GM19468 (cell line): ENCODE measurements around the gene FTH1.

Experiments
- ATAC-seq: cut with Tn5 transposase; IDR thresholded peaks from one replicate; pipeline ENCODE4 v1.9.1; 2021; ENCODE audit warnings: mild to moderate bottlenecking, moderate library complexity, moderate number of reproducible peaks; ENCODE audit not compliant: unreplicated experiment; ENCODE audit errors: extremely low read depth

FTH1 gene

DNA sequence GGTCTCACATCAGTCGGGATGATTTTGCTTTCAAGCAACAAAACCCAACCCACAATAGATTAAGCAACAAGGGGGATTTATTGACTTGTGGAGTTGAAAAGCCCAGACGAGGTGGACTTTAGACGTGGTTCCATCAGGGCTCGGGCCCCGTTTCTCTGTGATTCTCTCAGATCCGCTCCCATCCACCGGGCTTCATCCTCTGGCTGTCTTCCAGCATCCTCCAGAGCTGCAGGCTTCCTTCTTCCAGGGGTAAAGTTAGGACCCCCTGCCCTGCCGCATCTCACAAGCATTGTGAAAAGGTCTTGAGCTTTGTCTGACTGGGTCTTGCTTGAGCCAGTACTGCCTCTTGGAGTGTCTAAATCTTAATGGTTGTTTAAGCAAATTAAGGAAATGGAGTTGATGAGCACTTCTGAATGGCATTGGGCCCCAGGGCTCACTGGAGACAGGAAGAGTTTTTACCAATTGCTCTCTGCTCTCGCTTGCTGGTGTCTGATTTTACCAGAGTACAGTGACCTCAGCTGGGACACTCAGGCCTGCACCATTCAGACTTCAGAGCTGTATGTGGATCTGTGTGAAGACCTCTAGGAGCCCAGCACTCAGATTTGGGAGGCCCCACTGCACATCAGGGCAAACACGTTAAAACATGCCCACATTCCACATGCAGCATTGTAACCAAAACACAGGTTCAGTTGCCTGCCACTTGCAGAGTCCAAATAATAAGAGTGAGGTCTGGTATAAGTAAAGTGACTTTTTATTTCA, 13.5 kb upstream of the FTH1 start:
- no peak for ATAC-seq

DNA sequence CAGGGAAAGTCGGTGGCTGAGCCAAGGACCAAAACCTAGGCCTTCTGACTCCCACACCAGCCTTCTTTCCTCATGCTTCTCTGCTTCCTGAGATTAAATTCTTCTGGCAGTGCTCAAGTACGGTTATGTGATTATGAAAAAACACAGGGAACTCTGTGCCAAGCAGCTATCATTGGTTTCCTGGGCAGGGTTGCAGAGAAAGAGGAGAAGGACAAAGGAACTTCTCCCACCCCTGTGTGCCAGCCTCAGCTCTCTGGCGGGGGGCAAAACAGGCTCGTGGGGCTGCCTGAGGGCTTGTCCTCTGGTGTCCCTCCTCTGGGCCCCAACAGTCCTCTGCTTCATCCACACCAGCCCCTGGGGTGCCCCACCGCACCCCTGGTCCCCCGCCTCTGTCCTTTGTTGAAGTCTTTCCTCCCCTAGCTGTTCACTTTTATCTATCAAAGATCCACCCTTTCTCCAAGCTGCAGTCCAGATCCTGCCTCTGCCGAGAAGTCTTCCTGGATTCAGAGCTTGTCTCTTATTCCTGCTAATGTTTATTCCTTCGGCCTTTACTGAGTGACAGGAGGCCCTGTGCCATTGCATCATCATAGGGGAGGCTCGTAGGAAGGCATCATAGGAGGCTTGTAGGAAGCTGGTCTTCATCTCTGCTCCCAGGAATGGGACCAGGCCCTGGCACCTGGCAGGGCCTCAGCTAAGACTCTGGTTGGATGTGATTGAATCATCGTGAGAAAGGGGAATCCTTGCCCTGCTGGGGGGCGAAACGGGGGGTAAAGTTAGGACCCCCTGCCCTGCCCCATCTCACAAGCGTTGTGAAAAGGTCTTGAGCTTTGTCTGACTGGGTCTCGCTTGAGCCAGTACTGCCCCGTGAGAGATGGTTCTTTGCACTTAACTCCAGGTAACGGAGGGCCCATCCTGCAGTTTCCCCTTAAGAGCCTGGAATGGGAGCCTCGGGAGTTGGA, 11.5 kb upstream of the FTH1 start:
- no peak for ATAC-seq

- ATAC-seq: no peak
Observed at GRCh38 chr11:61976813-61977475, 9.5 kb upstream of the FTH1 start.

GRCh38 chr11:61976420-61976800, 9.0 kb upstream of the FTH1 start:
- ATAC-seq: no peak

DNA sequence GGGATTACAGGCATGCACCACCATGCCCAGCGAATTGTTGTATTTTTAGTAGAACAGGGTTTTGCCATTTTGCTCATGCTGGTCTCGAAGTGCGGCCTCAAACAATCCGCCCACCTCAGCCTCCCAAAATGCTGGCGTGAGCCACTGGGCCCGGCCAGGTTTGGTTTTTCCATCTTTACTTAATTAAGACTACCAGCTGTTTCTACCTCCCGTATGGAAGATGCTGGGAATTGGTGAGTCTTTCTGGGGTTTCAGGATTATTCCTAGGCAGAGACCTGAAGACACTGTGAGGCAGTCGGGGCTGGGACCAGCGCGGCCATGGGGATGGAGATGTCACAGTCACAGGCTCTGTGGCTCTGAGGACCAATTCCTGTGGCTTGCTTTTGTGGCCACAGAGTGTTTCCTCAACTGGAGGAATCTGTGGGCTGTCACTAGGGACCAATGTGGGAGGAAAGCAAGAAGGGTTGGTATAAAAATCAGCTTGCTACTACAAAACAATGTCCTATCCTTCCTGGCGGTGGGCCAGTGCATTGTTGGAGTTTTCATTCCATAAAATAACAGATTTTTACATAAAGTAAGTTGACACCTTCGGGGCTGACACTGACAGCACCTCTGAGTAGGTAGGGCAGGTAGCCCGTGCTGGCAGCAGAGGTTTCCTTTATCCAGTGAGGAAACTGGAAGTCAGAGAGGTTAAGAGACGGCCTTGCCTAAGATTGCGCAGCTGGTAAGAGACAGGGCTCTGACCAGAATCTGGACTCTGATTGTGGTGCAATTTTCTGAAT, 8.4 kb upstream of the FTH1 start:
- no peak for ATAC-seq

- no peak for ATAC-seq
Observed at GRCh38 chr11:61974766-61975631, 7.6 kb upstream of the FTH1 start.

DNA sequence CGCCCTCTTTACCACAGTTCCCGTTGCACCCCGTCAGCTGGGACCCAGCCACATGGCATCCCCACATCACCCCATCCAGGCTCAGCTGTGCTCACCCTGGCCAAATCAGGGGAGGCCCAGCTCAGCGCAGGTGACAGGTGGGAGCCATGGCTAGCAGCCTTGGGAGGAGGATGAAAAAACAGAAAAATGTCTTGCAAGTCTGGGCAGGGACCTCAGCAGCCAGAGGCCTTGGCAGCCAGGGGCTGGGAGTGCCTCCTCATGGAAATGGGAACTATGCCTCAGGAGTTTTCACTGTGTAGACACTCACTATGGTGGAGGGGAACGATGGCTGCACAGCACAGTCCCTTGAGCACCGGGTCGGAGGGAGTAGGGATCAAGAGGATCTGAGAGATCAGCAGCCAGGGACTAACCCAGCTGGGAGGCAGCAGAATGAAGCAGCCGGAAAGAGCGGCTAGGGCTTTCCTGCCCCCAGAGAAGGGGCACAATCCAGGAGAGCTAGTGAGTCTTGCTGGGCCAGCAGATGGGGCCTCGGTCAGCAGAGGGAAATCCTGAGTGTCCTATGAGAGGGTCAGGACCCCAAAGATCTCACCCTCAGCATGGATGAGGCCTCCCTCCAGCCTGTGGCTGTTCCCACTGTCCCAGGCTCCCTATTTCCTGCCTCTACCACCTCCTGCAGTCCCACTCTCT, 6.2 kb upstream of the FTH1 start:
- ATAC-seq: no peak

DNA sequence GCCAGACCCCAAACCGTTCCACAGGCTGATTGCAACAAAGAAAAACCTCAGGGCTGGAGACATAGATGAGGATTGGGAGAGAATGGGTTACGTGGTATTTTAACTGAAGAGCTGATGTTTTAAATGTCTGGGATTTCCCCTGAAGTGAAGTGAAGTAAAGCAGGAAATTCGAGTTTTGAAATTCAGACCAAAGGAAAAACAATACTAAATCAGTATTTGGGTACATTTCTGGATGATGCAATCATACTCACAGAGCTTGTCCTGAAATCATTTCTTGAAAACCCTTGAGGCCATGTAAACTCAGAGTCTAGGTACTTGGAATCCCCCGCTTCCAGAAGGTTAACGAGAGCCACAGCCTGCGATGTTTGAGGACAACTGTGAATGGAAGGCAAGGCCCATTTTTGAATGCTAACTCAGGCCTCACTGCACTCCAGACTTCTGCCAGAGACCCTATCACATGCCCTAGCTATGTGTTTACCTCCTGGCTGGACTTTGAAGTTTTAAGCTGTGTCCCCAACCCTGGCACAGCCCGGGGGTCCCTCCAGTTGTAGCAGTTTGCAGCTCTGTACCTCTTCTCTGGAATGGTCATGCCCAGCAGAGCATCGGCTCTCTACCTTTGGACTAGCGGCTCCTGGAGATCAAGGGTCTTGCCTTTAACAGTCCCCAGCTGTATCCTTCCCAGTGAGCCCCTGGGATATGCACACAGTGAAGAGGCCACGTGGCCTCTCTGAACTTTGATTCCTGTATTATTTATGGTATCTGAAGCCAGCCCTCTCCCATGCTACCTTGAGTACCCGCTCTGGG, 5.4 kb upstream of the FTH1 start:
- ATAC-seq: no peak

- no peak for ATAC-seq
Observed at GRCh38 chr11:61972112-61972671, 4.8 kb upstream of the FTH1 start.

DNA sequence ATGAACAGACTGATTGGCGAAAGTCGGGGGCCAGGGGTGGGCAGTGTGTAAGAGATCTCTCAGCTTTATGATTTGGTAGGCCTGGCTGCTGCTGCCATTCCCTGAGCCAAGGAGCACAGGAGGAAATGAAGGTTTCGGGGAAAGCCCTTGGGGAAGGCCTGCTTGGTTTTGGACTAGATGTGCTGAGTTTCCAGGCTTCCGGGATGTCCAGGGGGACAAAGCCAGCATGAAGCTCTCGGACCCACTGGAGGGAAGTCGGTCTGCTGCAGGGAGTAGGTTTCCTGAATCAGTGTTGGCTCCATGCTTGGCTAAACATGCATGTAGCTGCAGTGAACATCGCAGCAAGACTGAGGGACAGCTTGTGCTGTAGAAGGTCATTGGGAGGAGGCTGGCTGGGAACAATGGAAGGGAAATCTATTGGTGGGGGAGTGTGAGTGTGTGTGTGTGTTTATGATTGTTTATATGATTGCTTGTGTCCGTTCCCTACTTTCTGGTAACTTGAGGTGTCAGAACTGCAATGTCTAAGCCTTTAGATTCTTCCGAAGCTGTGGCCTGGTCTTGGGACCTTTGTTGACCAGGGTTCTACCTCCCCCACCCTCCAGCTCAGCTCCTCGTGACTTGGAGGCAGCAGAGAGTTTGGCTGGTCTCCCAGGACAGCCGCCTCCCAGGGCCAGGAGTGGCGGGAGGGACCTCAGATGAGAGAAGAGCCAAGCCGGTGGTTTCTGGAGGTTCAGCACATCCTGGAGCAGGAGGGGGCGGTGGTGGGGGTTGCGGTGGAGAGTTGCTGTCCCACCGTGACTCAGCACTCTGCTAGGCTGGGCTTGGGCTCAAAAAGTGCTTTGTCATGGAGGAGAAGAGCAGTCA, 4.0 kb upstream of the FTH1 start:
- no peak for ATAC-seq

GRCh38 chr11:61969838-61970662, 2.6 kb upstream of the FTH1 start:
- no peak for ATAC-seq

- no peak for ATAC-seq
Observed at GRCh38 chr11:61969391-61969758, 1.9 kb upstream of the FTH1 start.

- no peak for ATAC-seq
Observed at GRCh38 chr11:61968758-61969390, 1.4 kb upstream of the FTH1 start.

DNA sequence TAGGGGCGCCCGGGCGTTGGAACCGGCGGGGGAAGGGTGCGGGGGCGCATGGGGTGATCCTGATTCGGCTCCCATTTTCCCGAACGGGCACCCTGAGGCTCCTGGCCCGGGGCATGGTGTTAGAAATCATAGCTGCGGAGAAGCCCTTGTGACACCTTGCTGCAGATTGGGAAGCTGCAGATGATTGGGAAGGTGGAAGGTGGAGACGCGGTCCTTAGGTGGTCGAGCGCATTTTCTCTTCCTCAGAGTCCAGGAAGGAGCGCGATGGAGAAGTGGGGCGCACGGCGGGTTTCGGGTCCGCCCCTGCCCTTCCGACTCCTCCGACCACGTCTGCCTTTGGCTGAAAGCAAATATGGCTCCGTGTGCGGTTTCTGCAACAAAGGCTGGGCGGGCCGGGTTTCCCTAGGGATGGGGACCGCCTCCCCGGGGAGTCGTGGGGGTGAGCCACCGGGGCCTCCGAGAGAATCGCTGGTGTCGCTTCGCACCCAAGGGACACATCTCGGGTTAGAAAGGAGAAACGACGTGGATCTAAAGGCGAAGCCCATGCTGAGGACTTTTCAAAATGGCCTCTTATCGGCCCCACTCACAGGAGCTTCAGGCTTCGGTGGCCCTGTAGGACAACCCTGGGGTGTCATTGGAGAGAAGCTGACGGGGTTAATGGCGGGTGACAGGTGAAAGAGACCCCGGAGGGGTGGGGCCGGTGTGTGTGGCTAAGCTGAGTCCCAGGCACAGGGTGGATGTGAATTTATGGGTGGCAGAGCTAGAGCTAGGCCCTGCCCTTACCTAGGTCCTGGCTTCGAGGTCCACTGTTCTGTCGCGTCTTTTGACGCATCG, 707 bp upstream of the FTH1 start:
- no peak for ATAC-seq

DNA sequence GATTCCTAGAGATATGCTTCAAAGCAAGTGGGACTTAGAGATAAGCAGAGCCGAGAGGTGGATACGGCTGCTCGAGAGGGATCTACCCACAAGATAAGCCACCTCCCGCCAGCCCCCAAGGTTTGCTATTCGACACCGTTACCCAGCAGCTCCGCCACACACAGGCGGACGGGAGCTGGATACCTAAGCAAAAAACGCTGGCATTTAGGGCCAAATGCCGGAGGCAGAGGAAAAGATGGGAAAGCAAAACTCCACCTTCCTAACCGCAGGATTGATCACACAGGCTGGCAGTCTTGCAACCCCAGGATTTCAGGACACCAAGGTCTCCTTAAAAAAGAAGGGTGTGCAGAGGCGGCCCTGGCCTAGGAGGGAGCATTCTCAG, 709 bp downstream of the FTH1 start:
- no peak for ATAC-seq
